Measurements from ENCODE around the gene UNC45B. TPM values are rescaled to one million over a fixed set of nuclear protein-coding genes. Genes with fewer than 3 reads are reported as not detected.

UNC45B gene
- total and polyA plus RNA-seq, 2 of the 13 experiments (the other 11 are each of a cell fraction or from before 2014, with no cell fraction given) = 0.01 TPM; not detected in 1

- TF ChIP-seq HNF1B (CRISPR knock-in tag; IDR thresholded peaks at IDR 0.05) = peak; percentile 20; the same call in 1 of the 2 replicates
- TF ChIP-seq STAT6 (CRISPR knock-in tag; IDR thresholded peaks at IDR 0.05; ENCODE audit: borderline replicate concordance) = no peak
- no peak for TF ChIP-seq ZNF30 (CRISPR knock-in tag; IDR thresholded peaks at IDR 0.05)
- peak; percentile 58 for TF ChIP-seq BCL6 (CRISPR knock-in tag; IDR thresholded peaks at IDR 0.05)
- no peak for TF ChIP-seq KDM5A (IDR thresholded peaks at IDR 0.05; ENCODE audit: borderline replicate concordance, low read length)
- no peak for TF ChIP-seq CEBPZ (IDR thresholded peaks at IDR 0.05; ENCODE audit: low read length)
- TF ChIP-seq THYN1 (CRISPR knock-in tag; IDR thresholded peaks at IDR 0.05; ENCODE audit: borderline replicate concordance, low read depth) = no peak
- no peak for TF ChIP-seq CENPX (CRISPR knock-in tag; IDR thresholded peaks at IDR 0.05)
- TF ChIP-seq ZNF598 (CRISPR knock-in tag; IDR thresholded peaks at IDR 0.05; ENCODE audit: borderline replicate concordance) = no peak
- TF ChIP-seq ELF3 (CRISPR knock-in tag; IDR thresholded peaks at IDR 0.05) = peak; percentile 94
- TF ChIP-seq TEAD2 (CRISPR knock-in tag; IDR thresholded peaks at IDR 0.05) = no peak
- no peak for TF ChIP-seq MLXIP (CRISPR knock-in tag; IDR thresholded peaks at IDR 0.05; ENCODE audit: borderline replicate concordance)
- TF ChIP-seq REPIN1 (CRISPR knock-in tag; IDR thresholded peaks at IDR 0.05; ENCODE audit: borderline replicate concordance, low read depth) = no peak
- TF ChIP-seq HMGXB4 (CRISPR knock-in tag; IDR thresholded peaks at IDR 0.05; ENCODE audit: borderline replicate concordance in 1 of 2, low read depth in 1 of 2) = peak; percentile 77 to 86
Measured at GRCh38 chr17:35119370-35120165, 28.0 kb upstream of the UNC45B start, which contains the start of gene RAD51D (continued).
